ENCODE results near the gene RARRES1.

DNA sequence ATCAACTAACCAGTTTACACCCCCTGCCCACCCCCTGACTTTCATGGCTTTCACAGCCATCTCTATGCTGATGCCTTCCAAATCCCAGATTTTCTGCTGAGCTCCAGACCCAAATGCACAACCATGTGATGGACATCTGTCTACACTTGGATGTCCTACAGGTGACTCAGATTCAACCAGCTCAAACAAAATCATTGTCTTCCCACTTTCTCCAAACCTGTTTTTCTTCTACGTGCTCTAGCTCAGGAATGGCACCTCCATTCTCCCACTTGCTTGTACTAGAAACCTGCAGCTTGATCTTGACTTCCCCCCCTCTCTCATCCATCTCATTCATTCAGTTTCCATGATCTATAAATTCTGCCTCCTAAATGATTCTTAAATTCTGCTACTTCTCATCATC lies 34.1 kb upstream of the RARRES1 start:
- TF ChIP-seq, protein P1, sequence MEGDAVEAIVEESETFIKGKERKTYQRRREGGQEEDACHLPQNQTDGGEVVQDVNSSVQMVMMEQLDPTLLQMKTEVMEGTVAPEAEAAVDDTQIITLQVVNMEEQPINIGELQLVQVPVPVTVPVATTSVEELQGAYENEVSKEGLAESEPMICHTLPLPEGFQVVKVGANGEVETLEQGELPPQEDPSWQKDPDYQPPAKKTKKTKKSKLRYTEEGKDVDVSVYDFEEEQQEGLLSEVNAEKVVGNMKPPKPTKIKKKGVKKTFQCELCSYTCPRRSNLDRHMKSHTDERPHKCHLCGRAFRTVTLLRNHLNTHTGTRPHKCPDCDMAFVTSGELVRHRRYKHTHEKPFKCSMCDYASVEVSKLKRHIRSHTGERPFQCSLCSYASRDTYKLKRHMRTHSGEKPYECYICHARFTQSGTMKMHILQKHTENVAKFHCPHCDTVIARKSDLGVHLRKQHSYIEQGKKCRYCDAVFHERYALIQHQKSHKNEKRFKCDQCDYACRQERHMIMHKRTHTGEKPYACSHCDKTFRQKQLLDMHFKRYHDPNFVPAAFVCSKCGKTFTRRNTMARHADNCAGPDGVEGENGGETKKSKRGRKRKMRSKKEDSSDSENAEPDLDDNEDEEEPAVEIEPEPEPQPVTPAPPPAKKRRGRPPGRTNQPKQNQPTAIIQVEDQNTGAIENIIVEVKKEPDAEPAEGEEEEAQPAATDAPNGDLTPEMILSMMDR (IDR thresholded peaks at IDR 0.05; ENCODE audit: low read depth, low read length, poor library complexity, severe bottlenecking), result no peak
- no peak for TF ChIP-seq EZH2phosphoT487 (IDR thresholded peaks at IDR 0.05; ENCODE audit: borderline replicate concordance, low read length)

All from DOHH2 (cell line).